HEK293 (cell line): ENCODE results near the gene RHOT2.

ENCODE experiments used
- EGR2 ChIP-seq: fragments of 450-650 bp; formaldehyde crosslinking; IDR thresholded peaks from 2 replicates; pipeline ENCODE4 v1.5.1; 2016; ENCODE audit warnings: low read depth, missing biosample characterization, missing genetic modification characterization
- HOXA7 ChIP-seq: sonication (generic); formaldehyde crosslinking; IDR thresholded peaks from 2 replicates; pipeline ENCODE4 v1.8.1; 2022; ENCODE audit warnings: missing genetic modification reagents, borderline replicate concordance
- HOXC10 ChIP-seq: sonication (generic); formaldehyde crosslinking; IDR thresholded peaks from 2 replicates; pipeline ENCODE4 v1.8.1; 2023; ENCODE audit warnings: mild to moderate bottlenecking, missing genetic modification reagents
- INSM2 ChIP-seq: fragments of 450-650 bp; formaldehyde crosslinking; IDR thresholded peaks from 2 replicates; pipeline ENCODE4 v1.5.1; 2016; ENCODE audit warnings: missing biosample characterization, missing genetic modification characterization
- PRDM1 ChIP-seq: fragments of 450-650 bp; formaldehyde crosslinking; IDR thresholded peaks from 2 replicates; pipeline ENCODE4; 2016; ENCODE audit warnings: missing biosample characterization, missing genetic modification characterization
- PRDM2 ChIP-seq: fragments of 450-650 bp; formaldehyde crosslinking; IDR thresholded peaks from 2 replicates; pipeline ENCODE4 v1.5.1; 2016; ENCODE audit warnings: missing biosample characterization, missing genetic modification characterization, borderline replicate concordance
- ZBTB10 ChIP-seq: fragments of 450-650 bp; formaldehyde crosslinking; IDR thresholded peaks from 2 replicates; pipeline ENCODE4 v1.5.1; 2016; ENCODE audit warnings: missing biosample characterization, missing genetic modification characterization
- ZEB2 ChIP-seq: fragments of 450-650 bp; formaldehyde crosslinking; IDR thresholded peaks from 2 replicates; pipeline ENCODE4 v1.5.1; 2016; ENCODE audit warnings: missing biosample characterization, missing genetic modification characterization
- ZFP37 ChIP-seq: fragments of 450-650 bp; formaldehyde crosslinking; IDR thresholded peaks from 2 replicates; pipeline ENCODE4 v1.5.1; 2016; ENCODE audit warnings: missing biosample characterization, missing genetic modification characterization
- ZFP41 ChIP-seq: fragments of 450-650 bp; formaldehyde crosslinking; IDR thresholded peaks from 2 replicates; pipeline ENCODE4 v1.5.1; 2016; ENCODE audit warnings: missing biosample characterization, missing genetic modification characterization, borderline replicate concordance
- ZNF10 ChIP-seq: fragments of 450-650 bp; formaldehyde crosslinking; IDR thresholded peaks from 2 replicates; pipeline ENCODE4 v1.5.1; 2017; ENCODE audit warnings: missing biosample characterization, missing genetic modification characterization
- ZNF121 ChIP-seq: fragments of 450-650 bp; formaldehyde crosslinking; IDR thresholded peaks from 2 replicates; pipeline ENCODE4 v1.5.1; 2016; ENCODE audit warnings: missing biosample characterization, missing genetic modification characterization
- ZNF132 ChIP-seq: fragments of 450-650 bp; formaldehyde crosslinking; IDR thresholded peaks from 2 replicates; pipeline ENCODE4 v1.5.1; 2017; ENCODE audit warnings: missing biosample characterization, missing genetic modification characterization, borderline replicate concordance
- ZNF292 ChIP-seq: fragments of 450-650 bp; formaldehyde crosslinking; IDR thresholded peaks from 2 replicates; pipeline ENCODE4 v1.5.1; 2016; ENCODE audit warnings: low read depth, missing biosample characterization, missing genetic modification characterization, borderline replicate concordance
- ZNF366 ChIP-seq: fragments of 450-650 bp; formaldehyde crosslinking; conservative IDR thresholded peaks from 2 replicates; pipeline ENCODE4 v1.5.1; 2016; ENCODE audit warnings: missing biosample characterization, missing genetic modification characterization
- ZNF416 ChIP-seq: fragments of 450-650 bp; formaldehyde crosslinking; IDR thresholded peaks from 2 replicates; pipeline ENCODE4 v1.5.1; 2016; ENCODE audit warnings: missing biosample characterization, missing genetic modification characterization
- ZNF488 ChIP-seq: fragments of 450-650 bp; formaldehyde crosslinking; IDR thresholded peaks from 2 replicates; pipeline ENCODE4 v1.5.1; 2016; ENCODE audit warnings: missing biosample characterization, missing genetic modification characterization
- ZNF510 ChIP-seq: fragments of 450-650 bp; formaldehyde crosslinking; IDR thresholded peaks from 2 replicates; pipeline ENCODE4 v1.5.1; 2018; ENCODE audit warnings: mild to moderate bottlenecking, missing genetic modification characterization, missing biosample characterization; ENCODE audit not compliant: insufficient replicate concordance
- ZNF660 ChIP-seq: fragments of 450-650 bp; IDR thresholded peaks from 2 replicates; pipeline ENCODE4 v1.5.1; 2018; ENCODE audit warnings: missing biosample characterization, mild to moderate bottlenecking, missing genetic modification characterization
- ZNF670 ChIP-seq: fragments of 450-650 bp; formaldehyde crosslinking; IDR thresholded peaks from 2 replicates; pipeline ENCODE4 v1.5.1; 2016; ENCODE audit warnings: missing biosample characterization, missing genetic modification characterization, low read depth
- ZNF792 ChIP-seq: fragments of 450-650 bp; formaldehyde crosslinking; IDR thresholded peaks from 2 replicates; pipeline ENCODE4 v1.5.1; 2016; ENCODE audit warnings: missing biosample characterization, missing genetic modification characterization
- ZSCAN23 ChIP-seq: fragments of 450-650 bp; formaldehyde crosslinking; IDR thresholded peaks from 2 replicates; pipeline ENCODE4 v1.5.1; 2016; ENCODE audit warnings: missing biosample characterization, missing genetic modification characterization

Gene RHOT2

GRCh38 chr16:678858-679813, 11.2 kb downstream of the RHOT2 start (continued):
- TF ChIP-seq ZNF292 (no peak), ZNF10 (peak; percentile 74), ZNF488 (no peak), ZNF670 (tag by site-specific recombination) (no peak), HOXC10 (no peak), PRDM2 (no peak), ZSCAN23 (no peak), HOXA7 (no peak), EGR2 (0 out of 2 replicates have a peak, but pooled peaks have one; percentile 12), ZBTB10 (tag by site-specific recombination) (no peak), ZNF416 (tag by site-specific recombination) (no peak), INSM2 (tag by site-specific recombination) (peak; percentile 27; the same call in 1 of the 2 replicates), ZNF366 (tag by site-specific recombination) (no peak), PRDM1 (tag by site-specific recombination) (no peak), ZFP41 (tag by site-specific recombination) (no peak), ZNF121 (no peak), ZNF792 (no peak), ZNF510 (tag by site-specific recombination) (no peak), ZFP37 (tag by site-specific recombination) (no peak; the same call in 1 of the 2 replicates), ZNF660 (tag by site-specific recombination) (0 out of 2 replicates have a peak, but pooled peaks have one; percentile 30), ZEB2 (peak; percentile 58), ZNF132 (tag by site-specific recombination) (no peak)
